Measurements from ENCODE around the gene COL9A1.

- TF ChIP-seq CTCF (IDR thresholded peaks at IDR 0.05) (no peak), POLR2A (IDR thresholded peaks at IDR 0.05; ENCODE audit: low read depth) (no peak)
Observed at GRCh38 chr6:70241031-70241430, 61.9 kb downstream of the COL9A1 start.
